HCT116 (cell line): ENCODE results near the gene ABCB1. TPM values are rescaled to one million over a fixed set of nuclear protein-coding genes. Genes with fewer than 3 reads are reported as not detected.

Experiments used
- ATAC-seq: fragments of 200-7000 bp; cut with Tn5 transposase; 2 replicates; pipeline ENCODE4 v1.9.1; 2020; ENCODE audit warnings: mild to moderate bottlenecking, moderate library complexity
- BruUV-seq: library from RNA; stranded (reverse); fragments of 400-500 nt; replicated peaks from 2 replicates; lab custom pipeline; 2021; lab: Mats Ljungman, UMichigan
- CTCF ChIA-PET: fragments of 300-600 bp; sonication (Branson Sonifier 250); formaldehyde crosslinking; loops from one replicate; lab custom pipeline; 2021; ENCODE audit warnings: antibody characterized with exemption; lab: Charles Lee
- POLR2A ChIA-PET: fragments of 300-600, 350-600 bp; sonication (Branson Sonifier 250); formaldehyde crosslinking; loops from one replicate; lab custom pipeline; 2021; ENCODE audit warnings: antibody characterized with exemption; lab: Charles Lee
- RAD21 ChIA-PET, 2 experiments: fragments of 300-600 bp; sonication (Branson Sonifier 250); formaldehyde crosslinking; loops; one replicate each; lab custom pipeline; 2023; ENCODE audit warnings: low total read pairs in 2 of 2; ENCODE audit not compliant: uncharacterized antibody in 2 of 2, unreplicated experiment in 2 of 2, low non-redundant PET in 1 of 2; lab: Charles Lee
- DNase-seq: peaks from one replicate; pipeline ENCODE4 v3.0.0-alpha.2; 2010; ENCODE audit warnings: low read depth, low spot score
- H2AFZ ChIP-seq: fragments of 200-600 bp; shearing (Covaris generic), sonication (generic); 2 replicates; pipeline ENCODE4 v1.6.1; 2017; ENCODE audit warnings: low read depth, mixed run types, mixed read lengths, antibody characterized with exemption, low read length; ENCODE audit not compliant: poor library complexity, severe bottlenecking
- H3K27ac ChIP-seq: 2 replicates; pipeline ENCODE4 v1.5.1; 2012; ENCODE audit warnings: low read depth, low read length
- H3K27me3 ChIP-seq: fragments of 200-600 bp; sonication (generic); 2 replicates; pipeline ENCODE4 v1.6.1; 2016; ENCODE audit warnings: mixed run types, low read length, mixed read lengths; ENCODE audit not compliant: insufficient read depth
- H3K36me3 ChIP-seq, 2 experiments: fragments of 200-500 bp in 1 of 2; fragments of 200-600 bp in 1 of 2; sonication (Bioruptor generic) in 1 of 2; sonication (generic) in 1 of 2; 2 replicates each; pipeline versions ENCODE4 v1.5.1 to v1.6.1; 2014 to 2016; ENCODE audit warnings: low read length in 2 of 2, inconsistent platforms in 1 of 2, mixed read lengths in 1 of 2, mixed run types in 1 of 2; ENCODE audit not compliant: insufficient read depth in 2 of 2, control insufficient read depth in 1 of 2
- H3K4me1 ChIP-seq, 2 experiments: fragments of 200-600 bp in 1 of 2; sonication (generic) in 1 of 2; 2 replicates each; pipeline versions ENCODE4 v1.5.1 to v1.6.1; 2012 to 2017; ENCODE audit warnings: low read length in 2 of 2, inconsistent platforms in 1 of 2, mild to moderate bottlenecking in 1 of 2, mixed read lengths in 1 of 2, mixed run types in 1 of 2, moderate library complexity in 1 of 2; ENCODE audit not compliant: insufficient read depth in 2 of 2, control insufficient read depth in 1 of 2
- H3K4me2 ChIP-seq: fragments of 200-600 bp; sonication (generic); 2 replicates; pipeline ENCODE4 v1.6.1; 2017; ENCODE audit warnings: mixed run types, low read length, mixed read lengths
- H3K4me3 ChIP-seq, 2 experiments: fragments of 200-600 bp in 1 of 2; sonication (generic) in 1 of 2; replicated peaks in 1 of 2; 2 replicates each; pipeline ENCODE4 v1.5.1; 2011 to 2016; ENCODE audit warnings: low read length in 2 of 2, control low read depth in 1 of 2, low read depth in 1 of 2, mild to moderate bottlenecking in 1 of 2, mixed read lengths in 1 of 2, mixed run types in 1 of 2
- H3K79me2 ChIP-seq: fragments of 200-600 bp; sonication (generic); 2 replicates; pipeline ENCODE4 v1.6.1; 2017; ENCODE audit warnings: mild to moderate bottlenecking, mixed run types, low read length, moderate library complexity, mixed read lengths; ENCODE audit not compliant: insufficient read depth
- H3K9ac ChIP-seq: fragments of 200-600 bp; sonication (generic); 2 replicates; pipeline ENCODE4 v1.6.1; 2016; ENCODE audit warnings: low read length, mixed read lengths
- H3K9me2 ChIP-seq: fragments of 200-600 bp; sonication (generic), shearing (Covaris generic); 2 replicates; pipeline ENCODE4 v1.6.1; 2017; ENCODE audit warnings: mixed run types, mild to moderate bottlenecking, moderate library complexity; ENCODE audit not compliant: insufficient read depth
- H3K9me3 ChIP-seq, 2 experiments: fragments of 200-500 bp in 1 of 2; fragments of 200-600 bp in 1 of 2; sonication (Bioruptor generic) in 1 of 2; sonication (generic) in 1 of 2; 2 replicates each; pipeline ENCODE4 v1.6.1; 2014 to 2017; ENCODE audit warnings: low read length in 2 of 2, mixed read lengths in 2 of 2, inconsistent platforms in 1 of 2, low read depth in 1 of 2, mild to moderate bottlenecking in 1 of 2, mixed run types in 1 of 2, moderate library complexity in 1 of 2; ENCODE audit not compliant: control insufficient read depth in 1 of 2, insufficient read depth in 1 of 2
- H4K20me1 ChIP-seq: fragments of 200-600 bp; sonication (generic), shearing (Covaris generic); 2 replicates; pipeline ENCODE4 v1.6.1; 2017; ENCODE audit warnings: mixed run types, mild to moderate bottlenecking, moderate library complexity; ENCODE audit not compliant: insufficient read depth
- EGR1 ChIP-seq: IDR thresholded peaks from 2 replicates; pipeline ENCODE4 v1.6.1; 2012; ENCODE audit warnings: low read depth
- EZH2 ChIP-seq: fragments of 200-600 bp; sonication (generic); IDR thresholded peaks from 2 replicates; pipeline ENCODE4 v1.6.1; 2017; ENCODE audit warnings: antibody characterized with exemption, mixed run types
- FOSL1 ChIP-seq: IDR thresholded peaks from 2 replicates; pipeline ENCODE4 v1.6.1; 2012; ENCODE audit warnings: low read depth
- POLR2AphosphoS5 ChIP-seq: IDR thresholded peaks from 2 replicates; pipeline ENCODE4 v1.6.1; 2011; ENCODE audit warnings: mild to moderate bottlenecking, low read depth, low read length, moderate library complexity
- REST ChIP-seq: IDR thresholded peaks from 2 replicates; pipeline ENCODE4 v1.6.1; 2012; ENCODE audit warnings: low read depth
- YY1 ChIP-seq: IDR thresholded peaks from 2 replicates; pipeline ENCODE4 v1.6.1; 2011; ENCODE audit warnings: low read length, low read depth, moderate library complexity, mild to moderate bottlenecking; ENCODE audit not compliant: insufficient replicate concordance; ENCODE audit errors: extremely low read depth
- intact Hi-C: fragments of 100-400 bp; cut with micrococcal nuclease; formaldehyde crosslinking; loops from 2 replicates; pipeline ENCODE4 v1.10.0; 2022
- total RNA-seq: library from RNA; stranded (reverse); gene quantifications from one replicate; pipeline ENCODE4 v1.2.1, GENCODE V29; 2021; ENCODE audit not compliant: unreplicated experiment

ABCB1 gene
- total RNA-seq, 1 experiment from 2014 or later: 1.8 TPM

- no TSS peak for BruUV-seq
- H3K27me3 ChIP-seq: no peaks in the 10 kb centered on the region
- RAD21 ChIA-PET: no interaction called here
These were observed 120.3 kb downstream of the ABCB1 start for GRCh38 chr7:87480386-87480785.

More at GRCh38 chr7:87480386-87480785, 120.3 kb downstream of the ABCB1 start:
- Histone ChIP-seq H3K36me3 (no peaks in the 10 kb centered on the region), H3K9me2 (no peaks in the 10 kb centered on the region), H3K9me3 (no peaks in the 10 kb centered on the region), H3K27ac (no peak overlapping the region), H2AFZ (no peak overlapping the region), H3K4me2 (no peak overlapping the region), H4K20me1 (no peaks in the 10 kb centered on the region), H3K4me3 (no peak overlapping the region), H3K79me2 (no peaks in the 10 kb centered on the region), H3K9ac (no peak overlapping the region), H3K4me1 (no peaks in the 10 kb centered on the region)
- TF ChIP-seq EGR1 (no peak), EZH2 (no peak), FOSL1 (no peak), POLR2AphosphoS5 (no peak), REST (no peak), YY1 (no peak)
- ChIA-PET CTCF (no interaction called here), POLR2A (no interaction called here)
- intact Hi-C loops: no loop called here
- no peak for ATAC-seq
- DNase-seq: no peak
